C4-2B (cell line): ENCODE results near the gene GABRR1.

Experiments used
- ZFX ChIP-seq: fragments of 450-650 bp; IDR thresholded peaks from 2 replicates; pipeline ENCODE4 v1.6.1; 2017
- TF ChIP-seq, protein P1 (sequence below): fragments of 450-650 bp; conservative IDR thresholded peaks from 2 replicates; pipeline ENCODE4 v1.5.1; 2017; ENCODE audit warnings: mild to moderate bottlenecking

DNA sequence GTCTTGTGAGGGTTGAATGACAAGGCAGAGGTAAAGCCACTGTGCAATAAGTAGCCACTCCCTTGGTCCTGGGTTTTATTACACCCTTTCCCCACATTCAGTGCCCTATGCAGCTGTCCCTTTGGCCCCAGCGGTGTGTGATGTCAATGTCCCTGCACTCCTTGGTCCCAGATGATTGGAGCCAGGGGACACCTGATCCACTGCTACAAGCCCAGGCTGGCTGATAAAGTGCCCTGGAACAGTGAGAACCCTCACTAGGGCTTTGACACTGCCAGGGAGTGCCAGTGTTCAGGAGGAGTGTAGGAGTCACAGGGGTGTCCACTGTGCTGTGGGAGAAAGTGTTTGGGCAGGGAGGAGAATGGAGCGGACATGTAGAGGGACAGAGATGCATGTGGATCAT is 30.4 kb downstream of the GABRR1 start:
- TF ChIP-seq, protein P1, sequence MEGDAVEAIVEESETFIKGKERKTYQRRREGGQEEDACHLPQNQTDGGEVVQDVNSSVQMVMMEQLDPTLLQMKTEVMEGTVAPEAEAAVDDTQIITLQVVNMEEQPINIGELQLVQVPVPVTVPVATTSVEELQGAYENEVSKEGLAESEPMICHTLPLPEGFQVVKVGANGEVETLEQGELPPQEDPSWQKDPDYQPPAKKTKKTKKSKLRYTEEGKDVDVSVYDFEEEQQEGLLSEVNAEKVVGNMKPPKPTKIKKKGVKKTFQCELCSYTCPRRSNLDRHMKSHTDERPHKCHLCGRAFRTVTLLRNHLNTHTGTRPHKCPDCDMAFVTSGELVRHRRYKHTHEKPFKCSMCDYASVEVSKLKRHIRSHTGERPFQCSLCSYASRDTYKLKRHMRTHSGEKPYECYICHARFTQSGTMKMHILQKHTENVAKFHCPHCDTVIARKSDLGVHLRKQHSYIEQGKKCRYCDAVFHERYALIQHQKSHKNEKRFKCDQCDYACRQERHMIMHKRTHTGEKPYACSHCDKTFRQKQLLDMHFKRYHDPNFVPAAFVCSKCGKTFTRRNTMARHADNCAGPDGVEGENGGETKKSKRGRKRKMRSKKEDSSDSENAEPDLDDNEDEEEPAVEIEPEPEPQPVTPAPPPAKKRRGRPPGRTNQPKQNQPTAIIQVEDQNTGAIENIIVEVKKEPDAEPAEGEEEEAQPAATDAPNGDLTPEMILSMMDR = no peak
- no peak for TF ChIP-seq ZFX
